ENCODE data around the gene ROBO4.

GRCh38 chr11:124877910-124878758, 19.5 kb downstream of the ROBO4 start:
- TF ChIP-seq CTCF (conservative IDR thresholded peaks at IDR 0.05; ENCODE audit: low read depth, low read length) (no peak), EZH2phosphoT487 (IDR thresholded peaks at IDR 0.05; ENCODE audit: borderline replicate concordance, low read length) (no peak)
